Tibial nerve (tissue), 4 donors: ENCODE data around the gene ODF2. TPM values are rescaled to one million over a fixed set of nuclear protein-coding genes. Genes with fewer than 3 reads are reported as not detected.
A peak's percentile ranks its signal among the peaks of the same experiment; 100 is the strongest.
"Not testable (repeated sequence)": the region's sequence is repeated elsewhere in the genome, so short reads cannot be mapped to it uniquely, and the experiment has no call there.

Experiments used
- DNase-seq, 2 donors: peaks; one replicate each; pipeline ENCODE4 v3.0.0-alpha.2; 2019; ENCODE audit warnings: low spot score in 2 of 2
- H3K27ac ChIP-seq, 4 donors: fragments of 200-600 bp; sonication (generic) in 3 of 4; one replicate each; pipeline ENCODE4 v1.5.1; 2017 to 2019; ENCODE audit warnings: mild to moderate bottlenecking in 1 of 4
- H3K27me3 ChIP-seq, 2 donors: fragments of 200-600 bp; sonication (generic) in 1 of 2; one replicate each; pipeline versions ENCODE4 v1.5.1 to v1.6.0; 2017 to 2019
- H3K36me3 ChIP-seq, 3 donors: fragments of 200-600 bp; sonication (generic); one replicate each; pipeline ENCODE4 v1.5.1; 2018 to 2019
- H3K4me1 ChIP-seq, 4 donors: fragments of 200-600 bp; sonication (generic) in 3 of 4; one replicate each; pipeline ENCODE4 v1.5.1; 2017 to 2019
- H3K4me3 ChIP-seq, 4 donors: fragments of 200-600 bp; sonication (generic) in 3 of 4; one replicate each; pipeline ENCODE4 v1.5.1; 2017 to 2019; ENCODE audit warnings: mild to moderate bottlenecking in 1 of 4, moderate library complexity in 1 of 4
- H3K9me3 ChIP-seq, 4 donors: fragments of 200-600 bp; sonication (generic) in 3 of 4; one replicate each; pipeline ENCODE4 v1.5.1; 2017 to 2019
- CTCF ChIP-seq, 5 experiments: fragments of 200-600 bp in 3 of 5; fragments of 450-650 bp in 2 of 5; sonication (generic) in 3 of 5; IDR thresholded peaks; one replicate each; pipeline ENCODE4 v1.5.1; 2016 to 2019; ENCODE audit warnings: antibody characterized with exemption in 5 of 5, mild to moderate bottlenecking in 3 of 5, moderate library complexity in 2 of 5
- EP300 ChIP-seq, 2 donors: sonication (generic); formaldehyde crosslinking; IDR thresholded peaks; one replicate each; pipeline ENCODE4 v1.6.1; 2017; ENCODE audit warnings: antibody characterized with exemption in 2 of 2, mild to moderate bottlenecking in 1 of 2
- POLR2A ChIP-seq, 2 donors: fragments of 450-650 bp; IDR thresholded peaks; one replicate each; pipeline ENCODE4 v1.6.1; 2017; ENCODE audit warnings: antibody characterized with exemption in 2 of 2, mild to moderate bottlenecking in 2 of 2, moderate library complexity in 2 of 2
- WGBS, 2 donors: methylation state at CpG; one replicate each; pipeline ENCODE4 v1.1.5; 2018; 5-methylcytosine and 5-hydroxymethylcytosine counted together
- total RNA-seq, 4 donors: library from RNA; depleted of rRNA; stranded (reverse); fragments of >200 nt; gene quantifications; one replicate each; pipeline ENCODE4 v1.1.0, GENCODE V29; 2016

ODF2 gene
- total RNA-seq, 4 donors from 2014 or later, result 23.2 to 32.7 (median 25.8) TPM

- TF ChIP-seq EP300 (IDR thresholded peaks at IDR 0.05) (no peak), CTCF (IDR thresholded peaks at IDR 0.05) (no peak), POLR2A (IDR thresholded peaks at IDR 0.05) (no peak)
- no peak for DNase-seq
- Histone ChIP-seq H3K4me1 (peaks cover 0 to 6% (median 0%) of the 10 kb centered on the region in 4 donors), H3K27ac (no peak overlapping the region), H3K27me3 (peaks cover 0 to 50% of the 10 kb centered on the region in 2 donors), H3K9me3 (no peaks in the 10 kb centered on the region), H3K4me3 (no peak overlapping the region), H3K36me3 (no peaks in the 10 kb centered on the region)
- 52 to 53% methylated on average over 10 of the region's 11 CpGs for WGBS, 2 donors
These were observed 44.3 kb upstream of the ODF2 start for GRCh38 chr9:128411364-128412119.

GRCh38 chr9:128412120-128412790 is 43.6 kb upstream of the ODF2 start:
- Histone ChIP-seq H3K27ac (no peak overlapping the region), H3K4me1 (peaks cover 0 to 6% (median 0%) of the 10 kb centered on the region in 4 donors), H3K36me3 (no peaks in the 10 kb centered on the region), H3K9me3 (no peaks in the 10 kb centered on the region), H3K27me3 (peaks cover 0 to 55% of the 10 kb centered on the region in 2 donors), H3K4me3 (no peak overlapping the region)
- 10 to 17% methylated on average over 12 to 13 of the region's 13 CpGs for WGBS, 2 donors
- no peak for TF ChIP-seq EP300 (IDR thresholded peaks at IDR 0.05)
- peak; percentile 18 to 59 (median 49) for TF ChIP-seq CTCF (IDR thresholded peaks at IDR 0.05)
- peak; percentile 27 to 46 for DNase-seq

- H3K36me3 ChIP-seq, H3K4me3 ChIP-seq, DNase-seq, H3K27ac ChIP-seq, H3K9me3 ChIP-seq, H3K4me1 ChIP-seq: not testable (repeated sequence)
- 85 to 91% methylated on average over 13 of the region's 13 CpGs for WGBS, 2 donors
- H3K27me3 ChIP-seq, result peaks cover 0 to 60% of the 10 kb centered on the region in 2 donors
These were observed 42.1 kb upstream of the ODF2 start for GRCh38 chr9:128413728-128414127.

GRCh38 chr9:128414461-128414860 is 41.3 kb upstream of the ODF2 start:
- no peak for DNase-seq
- no peak for TF ChIP-seq CTCF (IDR thresholded peaks at IDR 0.05)
- TF ChIP-seq EP300 (IDR thresholded peaks at IDR 0.05), result no peak
- no peak overlapping the region for H3K4me3 ChIP-seq
- no peaks in the 10 kb centered on the region for H3K36me3 ChIP-seq
- no peak overlapping the region for H3K27ac ChIP-seq
- 55 to 57% methylated on average over 3 of the region's 3 CpGs for WGBS, 2 donors
- no peaks in the 10 kb centered on the region for H3K9me3 ChIP-seq
- H3K27me3 ChIP-seq, result peaks cover 0 to 57% of the 10 kb centered on the region in 2 donors
- peaks cover 0 to 7% (median 5%) of the 10 kb centered on the region in 4 donors for H3K4me1 ChIP-seq

- H3K27me3 ChIP-seq, result peaks cover 0 to 57% of the 10 kb centered on the region in 2 donors
- H3K27ac ChIP-seq, result no peak overlapping the region
- H3K36me3 ChIP-seq, result no peaks in the 10 kb centered on the region
- DNase-seq, result no peak
- 93% methylated on average over 2 of the region's 2 CpGs for WGBS, 2 donors
- H3K4me1 ChIP-seq, result peaks cover 0 to 14% (median 8%) of the 10 kb centered on the region in 4 donors
- TF ChIP-seq CTCF (IDR thresholded peaks at IDR 0.05), result no peak
- TF ChIP-seq POLR2A (IDR thresholded peaks at IDR 0.05), result no peak
- TF ChIP-seq EP300 (IDR thresholded peaks at IDR 0.05), result no peak
- no peaks in the 10 kb centered on the region for H3K9me3 ChIP-seq
- no peak overlapping the region for H3K4me3 ChIP-seq
These were observed 40.5 kb upstream of the ODF2 start for GRCh38 chr9:128415281-128415680.
